GM23338 (cell line): ENCODE results near the gene CDX1. TPM values are rescaled to one million over a fixed set of nuclear protein-coding genes. Genes with fewer than 3 reads are reported as not detected.
A peak's percentile ranks its signal among the peaks of the same experiment; 100 is the strongest.

Experiments used
- ATAC-seq: fragments of 200-7000 bp; cut with Tn5 transposase; 3 replicates; pipeline ENCODE4 v1.9.1; 2020
- DNase-seq: peaks from one replicate; pipeline ENCODE4 v3.0.0-alpha.2; 2015; ENCODE audit warnings: low spot score
- H2AFZ ChIP-seq: fragments of 200-600 bp; sonication (generic); 2 replicates; pipeline ENCODE4 v1.8.0; 2016; ENCODE audit warnings: antibody characterized with exemption, mild to moderate bottlenecking, moderate library complexity
- H3F3A ChIP-seq: fragments of 200-600 bp; sonication (generic); replicated peaks from 2 replicates; pipeline ENCODE4 v1.8.0; 2017; ENCODE audit warnings: antibody characterized with exemption, mixed run types, low read depth
- H3K27ac ChIP-seq: fragments of 200-600 bp; sonication (generic); 2 replicates; pipeline ENCODE4 v1.6.1; 2016; ENCODE audit warnings: low read depth
- H3K27me3 ChIP-seq: fragments of 200-600 bp; sonication (generic); 2 replicates; pipeline ENCODE4 v1.8.0; 2016; ENCODE audit warnings: mild to moderate bottlenecking, mixed run types, moderate library complexity; ENCODE audit not compliant: insufficient read depth
- H3K36me3 ChIP-seq: fragments of 200-600 bp; sonication (generic); 2 replicates; pipeline ENCODE4 v1.8.0; 2016; ENCODE audit warnings: mild to moderate bottlenecking; ENCODE audit not compliant: insufficient read depth
- H3K4me1 ChIP-seq: fragments of 200-600 bp; sonication (generic); 2 replicates; pipeline ENCODE4 v1.8.0; 2016; ENCODE audit warnings: mild to moderate bottlenecking, moderate library complexity; ENCODE audit not compliant: insufficient read depth
- H3K4me2 ChIP-seq: fragments of 200-600 bp; sonication (generic); 2 replicates; pipeline ENCODE4 v1.7.1; 2017; ENCODE audit warnings: mixed run types
- H3K4me3 ChIP-seq: fragments of 200-600 bp; sonication (generic); 2 replicates; pipeline ENCODE4 v1.6.1; 2016; ENCODE audit warnings: mixed run types
- H3K79me2 ChIP-seq: fragments of 200-600 bp; sonication (generic); replicated peaks from 2 replicates; pipeline ENCODE4 v1.8.0; 2017; ENCODE audit warnings: mild to moderate bottlenecking; ENCODE audit not compliant: insufficient read depth
- H3K9me2 ChIP-seq: fragments of 200-600 bp; sonication (generic); 2 replicates; pipeline ENCODE4 v1.8.0; 2017; ENCODE audit not compliant: insufficient read depth
- H4K20me1 ChIP-seq: fragments of 200-600 bp; sonication (generic); replicated peaks from 2 replicates; pipeline ENCODE4 v1.8.0; 2017; ENCODE audit warnings: mild to moderate bottlenecking; ENCODE audit not compliant: insufficient read depth
- H3K27ac Mint-ChIP-seq: 2 replicates; pipeline ENCODE4 v1.8.0; 2020; ENCODE audit warnings: inconsistent platforms, mild to moderate bottlenecking, moderate library complexity, mixed read lengths
- H3K27me3 Mint-ChIP-seq: 3 replicates; pipeline ENCODE4 v1.8.0; 2022; ENCODE audit warnings: low read depth, mild to moderate bottlenecking, moderate library complexity, mixed read lengths, inconsistent platforms; ENCODE audit not compliant: insufficient read depth, poor library complexity
- H3K36me3 Mint-ChIP-seq: 3 replicates; pipeline ENCODE4 v1.8.0; 2021; ENCODE audit warnings: low read depth, mild to moderate bottlenecking, inconsistent platforms, moderate library complexity, mixed read lengths
- H3K4me1 Mint-ChIP-seq: 3 replicates; pipeline ENCODE4 v1.8.0; 2020; ENCODE audit warnings: mild to moderate bottlenecking, inconsistent platforms, mixed read lengths
- H3K4me3 Mint-ChIP-seq: 3 replicates; pipeline ENCODE4 v1.8.0; 2021; ENCODE audit warnings: moderate library complexity, mild to moderate bottlenecking, inconsistent platforms, mixed read lengths
- H3K9me3 Mint-ChIP-seq: 3 replicates; pipeline ENCODE4 v1.8.0; 2020; ENCODE audit warnings: moderate library complexity, mild to moderate bottlenecking, inconsistent platforms, mixed read lengths
- CREB1 ChIP-seq: fragments of 250-450 bp; sonication (Bioruptor Pico); IDR thresholded peaks from 2 replicates; pipeline ENCODE4 v1.5.0; 2020; ENCODE audit warnings: low read depth, mild to moderate bottlenecking, moderate library complexity
- CTCF ChIP-seq, 2 experiments: fragments of 200-600 bp in 1 of 2; sonication (generic) in 1 of 2; conservative IDR thresholded peaks; 2 replicates each; pipeline versions ENCODE4 v1.5.1 to v1.6.1; 2016 to 2017; ENCODE audit warnings: antibody characterized with exemption in 2 of 2, low read depth in 2 of 2, mild to moderate bottlenecking in 2 of 2, moderate library complexity in 1 of 2
- EZH2phosphoT487 ChIP-seq: fragments of 200-600 bp; sonication (generic); IDR thresholded peaks from one replicate; pipeline ENCODE4 v1.8.1; 2018; ENCODE audit warnings: antibody characterized with exemption; ENCODE audit not compliant: unreplicated experiment
- JUNB ChIP-seq: IDR thresholded peaks from one replicate; pipeline ENCODE4 v1.6.1; 2016; ENCODE audit warnings: antibody characterized with exemption; ENCODE audit not compliant: unreplicated experiment
- NANOG ChIP-seq: IDR thresholded peaks from 2 replicates; pipeline ENCODE4 v1.6.1; 2016; ENCODE audit warnings: antibody characterized with exemption, borderline replicate concordance
- REST ChIP-seq: IDR thresholded peaks from one replicate; pipeline ENCODE4 v1.6.1; 2018; ENCODE audit warnings: antibody characterized with exemption; ENCODE audit not compliant: unreplicated experiment
- STAT1 ChIP-seq: IDR thresholded peaks from one replicate; pipeline ENCODE4 v1.6.1; 2016; ENCODE audit warnings: antibody characterized with exemption; ENCODE audit not compliant: unreplicated experiment
- ZNF114 ChIP-seq: fragments of 250-450 bp; sonication (Bioruptor Pico); IDR thresholded peaks from 2 replicates; pipeline ENCODE4 v1.5.0; 2020; ENCODE audit warnings: mild to moderate bottlenecking, moderate library complexity
- ZNF331 ChIP-seq: fragments of 250-450 bp; sonication (Bioruptor Pico); IDR thresholded peaks from 2 replicates; pipeline ENCODE4 v1.5.0; 2020; ENCODE audit warnings: low read depth, mild to moderate bottlenecking, moderate library complexity
- polyA plus RNA-seq: library from polyadenylated mRNA; unstranded; fragments of >200 nt; fragmentation: Nextera tagmentation; extraction: Ambion mirVana; gene quantifications from 2 replicates; pipeline ENCODE4 v1.2.1, GENCODE V29; 2016
- total RNA-seq: library from RNA; depleted of rRNA; stranded (reverse); fragments of >200 nt; shearing (Covaris generic); gene quantifications from 2 replicates; pipeline ENCODE4 v1.2.3, GENCODE V29; 2014
- TF ChIP-seq, protein P1 (sequence below): IDR thresholded peaks from 2 replicates; pipeline ENCODE4 v1.6.1; 2016; ENCODE audit warnings: antibody characterized with exemption

The CDX1 gene
- total and polyA plus RNA-seq, 2 experiments from 2014 or later, result not detected

DNA sequence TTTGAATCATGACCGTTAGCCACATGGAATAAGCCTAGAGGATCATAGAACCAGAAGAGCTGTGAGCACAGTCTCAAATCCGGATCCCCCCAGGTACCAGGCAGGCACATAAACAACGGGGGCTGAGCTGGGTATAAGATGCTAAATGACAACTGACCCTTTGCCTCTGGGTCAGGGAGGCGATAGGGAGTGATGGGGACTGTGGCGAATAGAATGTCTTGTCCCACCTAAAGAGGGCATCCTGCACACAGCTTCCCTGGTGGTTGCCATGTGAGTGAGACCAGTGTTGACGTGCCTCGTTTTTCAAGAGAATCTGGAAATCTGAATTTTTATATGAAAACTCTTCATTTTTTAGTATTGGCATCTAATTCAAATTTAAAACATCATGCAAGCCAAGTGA is 56.9 kb downstream of the CDX1 start:
- H3K4me3 Mint-ChIP-seq, result no peak overlapping the region
- H3K27me3 Mint-ChIP-seq, result peaks cover 4% of the 10 kb centered on the region
- Histone ChIP-seq H3K79me2 (no peaks in the 10 kb centered on the region), H4K20me1 (no peaks in the 10 kb centered on the region), H3K9me2 (no peaks in the 10 kb centered on the region), H3K36me3 (no peaks in the 10 kb centered on the region), H3K4me1 (no peaks in the 10 kb centered on the region), H3F3A (no peaks in the 10 kb centered on the region), H3K27ac (no peak overlapping the region), H3K4me3 (no peak overlapping the region), H3K4me2 (no peak overlapping the region), H2AFZ (no peak overlapping the region), H3K27me3 (no peaks in the 10 kb centered on the region)
- DNase-seq, result no peak
- no peak for ATAC-seq
- H3K36me3 Mint-ChIP-seq, result no peaks in the 10 kb centered on the region
- TF ChIP-seq CTCF (conservative IDR thresholded peaks at IDR 0.05; ENCODE audit: low read depth in 2 of 2) (0 out of 4 replicates have a peak, but pooled peaks of 1 of the 2 experiments have one; percentile 13), CREB1 (CRISPR knock-in tag) (no peak)
- H3K27ac Mint-ChIP-seq, result no peak overlapping the region
- H3K9me3 Mint-ChIP-seq, result no peaks in the 10 kb centered on the region
- H3K4me1 Mint-ChIP-seq, result no peaks in the 10 kb centered on the region; the same call in 2 of the 3 replicates

- H3K36me3 Mint-ChIP-seq, result no peaks in the 10 kb centered on the region
- no peak overlapping the region for H3K27ac ChIP-seq
- TF ChIP-seq EZH2phosphoT487, result no peak
- TF ChIP-seq ZNF114 (CRISPR knock-in tag), result no peak
- TF ChIP-seq, protein P1, sequence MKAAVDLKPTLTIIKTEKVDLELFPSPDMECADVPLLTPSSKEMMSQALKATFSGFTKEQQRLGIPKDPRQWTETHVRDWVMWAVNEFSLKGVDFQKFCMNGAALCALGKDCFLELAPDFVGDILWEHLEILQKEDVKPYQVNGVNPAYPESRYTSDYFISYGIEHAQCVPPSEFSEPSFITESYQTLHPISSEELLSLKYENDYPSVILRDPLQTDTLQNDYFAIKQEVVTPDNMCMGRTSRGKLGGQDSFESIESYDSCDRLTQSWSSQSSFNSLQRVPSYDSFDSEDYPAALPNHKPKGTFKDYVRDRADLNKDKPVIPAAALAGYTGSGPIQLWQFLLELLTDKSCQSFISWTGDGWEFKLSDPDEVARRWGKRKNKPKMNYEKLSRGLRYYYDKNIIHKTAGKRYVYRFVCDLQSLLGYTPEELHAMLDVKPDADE, result no peak
- H2AFZ ChIP-seq, result no peak overlapping the region
- no peak overlapping the region for H3K4me2 ChIP-seq
- H4K20me1 ChIP-seq, result no peaks in the 10 kb centered on the region
- no peaks in the 10 kb centered on the region for H3F3A ChIP-seq
- H3K27ac Mint-ChIP-seq, result 0 out of 2 replicates have a peak overlapping the region, but pooled peaks have one; percentile 36
- DNase-seq, result no peak
- no peak overlapping the region for H3K4me3 ChIP-seq
- H3K27me3 ChIP-seq, result no peaks in the 10 kb centered on the region
- no peaks in the 10 kb centered on the region for H3K9me3 Mint-ChIP-seq
- H3K27me3 Mint-ChIP-seq, result peaks cover 4% of the 10 kb centered on the region
- no peaks in the 10 kb centered on the region for H3K9me2 ChIP-seq
- H3K36me3 ChIP-seq, result no peaks in the 10 kb centered on the region
- no peaks in the 10 kb centered on the region for H3K4me1 ChIP-seq
- H3K79me2 ChIP-seq, result no peaks in the 10 kb centered on the region
- H3K4me1 Mint-ChIP-seq, result no peaks in the 10 kb centered on the region; the same call in 2 of the 3 replicates
- no peak overlapping the region for H3K4me3 Mint-ChIP-seq
- no peak for ATAC-seq
Measured at GRCh38 chr5:150224483-150225027, 58.0 kb downstream of the CDX1 start.

DNA sequence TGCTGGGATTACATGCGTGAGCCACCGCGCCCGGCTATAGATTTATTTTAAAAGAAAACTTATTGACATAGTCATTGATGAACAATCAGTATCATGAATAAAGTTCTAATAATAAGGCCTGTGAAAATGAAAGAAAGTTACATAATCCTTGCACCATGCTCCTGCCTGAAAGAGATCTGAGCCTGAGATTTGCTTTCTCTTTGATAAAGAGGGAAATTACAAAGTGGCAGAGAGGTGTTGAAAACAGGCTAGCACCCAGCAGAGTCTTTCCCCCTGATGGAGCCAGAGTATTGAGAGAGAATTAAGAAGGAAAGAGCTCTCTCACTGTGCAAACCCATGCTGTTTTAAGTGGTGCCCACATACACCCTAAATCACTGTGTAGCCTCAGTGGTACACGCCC is 60.5 kb downstream of the CDX1 start:
- Histone ChIP-seq H3K27me3 (no peaks in the 10 kb centered on the region), H3K4me2 (no peak overlapping the region), H3K27ac (no peak overlapping the region), H3K36me3 (no peaks in the 10 kb centered on the region), H3K79me2 (no peaks in the 10 kb centered on the region), H3F3A (no peaks in the 10 kb centered on the region), H2AFZ (no peak overlapping the region), H4K20me1 (no peaks in the 10 kb centered on the region), H3K9me2 (no peaks in the 10 kb centered on the region), H3K4me3 (no peak overlapping the region), H3K4me1 (no peaks in the 10 kb centered on the region)
- no peaks in the 10 kb centered on the region for H3K9me3 Mint-ChIP-seq
- H3K4me1 Mint-ChIP-seq, result no peaks in the 10 kb centered on the region
- peaks cover 2% of the 10 kb centered on the region for H3K27me3 Mint-ChIP-seq
- no peak for DNase-seq
- no peak overlapping the region for H3K4me3 Mint-ChIP-seq
- H3K27ac Mint-ChIP-seq, result no peak overlapping the region
- no peak for ATAC-seq
- no peaks in the 10 kb centered on the region for H3K36me3 Mint-ChIP-seq
- no peak for TF ChIP-seq EZH2phosphoT487
- no peak for TF ChIP-seq JUNB
- TF ChIP-seq REST, result no peak
- TF ChIP-seq CREB1 (CRISPR knock-in tag), result no peak
- TF ChIP-seq, protein P1, result no peak
- TF ChIP-seq ZNF114 (CRISPR knock-in tag), result no peak
- TF ChIP-seq NANOG, result no peak
- TF ChIP-seq STAT1, result no peak
- no peak for TF ChIP-seq ZNF331 (CRISPR knock-in tag)
